ENCODE results near the gene ABCA10.

DNA sequence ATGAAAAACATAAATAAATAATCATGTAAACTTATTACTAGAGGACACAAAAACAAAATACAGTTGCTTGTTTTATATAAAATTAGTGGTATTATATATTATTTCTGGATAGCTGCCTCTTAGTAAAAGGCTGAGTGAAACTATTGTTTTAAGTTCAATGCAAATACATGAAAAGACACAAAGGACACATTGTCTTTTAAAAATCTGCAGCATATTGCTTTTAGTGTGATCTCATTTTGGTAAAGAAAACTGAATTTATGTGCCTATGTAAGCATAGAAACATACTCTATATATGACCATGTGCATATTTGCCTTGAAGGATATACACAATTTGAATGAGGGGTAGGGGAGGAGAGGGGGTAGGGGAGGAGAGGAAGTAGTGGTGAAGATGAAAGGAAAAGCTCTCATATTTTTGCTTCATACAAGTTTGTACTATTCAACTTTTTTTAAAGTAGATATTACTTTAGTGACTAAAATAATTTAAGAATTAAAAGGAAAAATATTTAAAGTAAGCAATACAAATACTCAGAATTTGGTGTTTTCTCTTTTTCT lies 5.8 kb downstream of the ABCA10 start:
- TF ChIP-seq, protein P1, sequence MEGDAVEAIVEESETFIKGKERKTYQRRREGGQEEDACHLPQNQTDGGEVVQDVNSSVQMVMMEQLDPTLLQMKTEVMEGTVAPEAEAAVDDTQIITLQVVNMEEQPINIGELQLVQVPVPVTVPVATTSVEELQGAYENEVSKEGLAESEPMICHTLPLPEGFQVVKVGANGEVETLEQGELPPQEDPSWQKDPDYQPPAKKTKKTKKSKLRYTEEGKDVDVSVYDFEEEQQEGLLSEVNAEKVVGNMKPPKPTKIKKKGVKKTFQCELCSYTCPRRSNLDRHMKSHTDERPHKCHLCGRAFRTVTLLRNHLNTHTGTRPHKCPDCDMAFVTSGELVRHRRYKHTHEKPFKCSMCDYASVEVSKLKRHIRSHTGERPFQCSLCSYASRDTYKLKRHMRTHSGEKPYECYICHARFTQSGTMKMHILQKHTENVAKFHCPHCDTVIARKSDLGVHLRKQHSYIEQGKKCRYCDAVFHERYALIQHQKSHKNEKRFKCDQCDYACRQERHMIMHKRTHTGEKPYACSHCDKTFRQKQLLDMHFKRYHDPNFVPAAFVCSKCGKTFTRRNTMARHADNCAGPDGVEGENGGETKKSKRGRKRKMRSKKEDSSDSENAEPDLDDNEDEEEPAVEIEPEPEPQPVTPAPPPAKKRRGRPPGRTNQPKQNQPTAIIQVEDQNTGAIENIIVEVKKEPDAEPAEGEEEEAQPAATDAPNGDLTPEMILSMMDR (IDR thresholded peaks at IDR 0.05), result no peak
- TF ChIP-seq POLR2A (IDR thresholded peaks at IDR 0.05), result no peak
